Ishikawa (cell line): Measurements from ENCODE around the gene MOB3C.

Source experiments
- CEBPB ChIP-seq: IDR thresholded peaks from 2 replicates; pipeline ENCODE4 v1.6.1; 2012
- CREB1 ChIP-seq: IDR thresholded peaks from 2 replicates; pipeline ENCODE4 v1.6.1; 2012; ENCODE audit warnings: low read depth
- EGR1 ChIP-seq: IDR thresholded peaks from 2 replicates; pipeline ENCODE4 v1.6.1; 2012
- EP300 ChIP-seq: IDR thresholded peaks from 2 replicates; pipeline ENCODE4 v1.6.1; 2012; ENCODE audit warnings: borderline replicate concordance
- FOXM1 ChIP-seq: IDR thresholded peaks from 2 replicates; pipeline ENCODE4 v1.6.1; 2012; ENCODE audit warnings: low read depth, borderline replicate concordance
- MAX ChIP-seq: IDR thresholded peaks from 2 replicates; pipeline ENCODE4 v1.6.1; 2012
- NFIC ChIP-seq: IDR thresholded peaks from 2 replicates; pipeline ENCODE4 v1.6.1; 2012
- RAD21 ChIP-seq: IDR thresholded peaks from 2 replicates; pipeline ENCODE4 v1.6.1; 2012; ENCODE audit warnings: low read depth
- REST ChIP-seq: IDR thresholded peaks from 2 replicates; pipeline ENCODE4 v1.6.1; 2012; ENCODE audit warnings: low read depth, mild to moderate bottlenecking
- TAF1 ChIP-seq: IDR thresholded peaks from 2 replicates; pipeline ENCODE4 v1.6.1; 2012; ENCODE audit warnings: low read depth, mild to moderate bottlenecking
- TCF12 ChIP-seq: IDR thresholded peaks from 2 replicates; pipeline ENCODE4 v1.6.1; 2012; ENCODE audit warnings: low read depth
- TEAD4 ChIP-seq: IDR thresholded peaks from 2 replicates; pipeline ENCODE4 v1.6.1; 2012
- USF1 ChIP-seq: IDR thresholded peaks from 2 replicates; pipeline ENCODE4 v1.6.1; 2012
- YY1 ChIP-seq: IDR thresholded peaks from 2 replicates; pipeline ENCODE4 v1.6.1; 2012; ENCODE audit warnings: low read depth
- ZBTB7A ChIP-seq: IDR thresholded peaks from 2 replicates; pipeline ENCODE4 v1.6.1; 2012; ENCODE audit warnings: low read depth

MOB3C gene

GRCh38 chr1:46615735-46616134 is 876 bp downstream of the MOB3C start:
- TF ChIP-seq EP300 (no peak), MAX (no peak), USF1 (no peak), YY1 (no peak), ZBTB7A (no peak), CEBPB (no peak), CREB1 (no peak), RAD21 (no peak), TEAD4 (no peak)

GRCh38 chr1:46615088-46615487 is 1.5 kb downstream of the MOB3C start:
- TF ChIP-seq EP300 (no peak), ZBTB7A (no peak), USF1 (no peak), TAF1 (no peak), EGR1 (no peak), RAD21 (no peak), CREB1 (no peak), TCF12 (no peak), TEAD4 (no peak), YY1 (no peak), MAX (no peak), CEBPB (no peak), FOXM1 (no peak), NFIC (no peak), REST (no peak)

GRCh38 chr1:46614604-46614984 is 2.0 kb downstream of the MOB3C start:
- TF ChIP-seq TCF12 (no peak), NFIC (no peak), CEBPB (no peak), USF1 (no peak), MAX (no peak), EGR1 (no peak), EP300 (no peak), YY1 (no peak), REST (no peak), TAF1 (no peak)

- no peak; the same call in 1 of the 2 replicates for TF ChIP-seq TCF12
- no peak for TF ChIP-seq FOXM1
- TF ChIP-seq ZBTB7A = no peak
- TF ChIP-seq TAF1 = no peak
- TF ChIP-seq RAD21 = no peak
- TF ChIP-seq MAX = no peak
- no peak for TF ChIP-seq EP300
- TF ChIP-seq NFIC = no peak
- no peak for TF ChIP-seq EGR1
- TF ChIP-seq CEBPB = no peak
- TF ChIP-seq USF1 = no peak
- TF ChIP-seq CREB1 = no peak
- no peak for TF ChIP-seq YY1
- no peak for TF ChIP-seq TEAD4
- TF ChIP-seq REST = no peak
Measured at GRCh38 chr1:46613661-46614603, 2.7 kb downstream of the MOB3C start.
